Mammary epithelial cell (primary cell): Measurements from ENCODE around the gene SH3RF3.

Experiments used
- CTCF ChIP-seq, 2 donors: IDR thresholded peaks in 1 of 2; conservative IDR thresholded peaks in 1 of 2; 2 replicates each; pipeline ENCODE4 v1.5.1; 2011 to 2012; ENCODE audit warnings: inconsistent platforms in 2 of 2, low read length in 2 of 2, mild to moderate bottlenecking in 2 of 2, control low read depth in 1 of 2, low read depth in 1 of 2; ENCODE audit not compliant: insufficient read depth in 1 of 2; ENCODE audit errors: extremely low read depth in 1 of 2
- EZH2 ChIP-seq: IDR thresholded peaks from 2 replicates; pipeline ENCODE4 v1.6.1; 2012; ENCODE audit warnings: low read length, inconsistent platforms, borderline replicate concordance

GRCh38 chr2:109348671-109349502 lies 219.9 kb downstream of the SH3RF3 start:
- TF ChIP-seq CTCF (conservative IDR thresholded peaks at IDR 0.05 in 1 of 2, IDR thresholded peaks at IDR 0.05 in 1 of 2; ENCODE audit: extremely low read depth in 1 of 2, insufficient read depth in 1 of 2, low read depth in 1 of 2, low read length in 2 of 2) (no peak), EZH2 (no peak)
